Activated effector memory CD4-positive, alpha-beta T cell treated with anti-CD3 and anti-CD28 coated beads, Interleukin-2, amount 50 U/mL, for 16 hours (primary cell): Measurements from ENCODE around the gene SAMSN1.
"Not testable (repeated sequence)": the region's sequence is repeated elsewhere in the genome, so short reads cannot be mapped to it uniquely, and the experiment has no call there.

Experiments used
- DNase-seq: peaks from one replicate; pipeline ENCODE4 v3.0.0-alpha.2; 2020

SAMSN1 gene

GRCh38 chr21:14562959-14563358, 16.8 kb upstream of the SAMSN1 start:
- no peak for DNase-seq

GRCh38 chr21:14560555-14560954, 14.4 kb upstream of the SAMSN1 start:
- DNase-seq: no peak

- no peak for DNase-seq
These were observed 14.0 kb upstream of the SAMSN1 start for GRCh38 chr21:14560139-14560538.

GRCh38 chr21:14559102-14559501, 13.0 kb upstream of the SAMSN1 start:
- no peak for DNase-seq

- DNase-seq: no peak
These were observed 11.3 kb upstream of the SAMSN1 start for GRCh38 chr21:14557413-14557812.

GRCh38 chr21:14554948-14555347, 8.8 kb upstream of the SAMSN1 start:
- DNase-seq: no peak

- DNase-seq: no peak
These were observed 7.3 kb upstream of the SAMSN1 start for GRCh38 chr21:14553422-14553821.

GRCh38 chr21:14551741-14552140, 5.6 kb upstream of the SAMSN1 start:
- DNase-seq: no peak

GRCh38 chr21:14550135-14550534, 4.0 kb upstream of the SAMSN1 start:
- no peak for DNase-seq

GRCh38 chr21:14548779-14549178, 2.7 kb upstream of the SAMSN1 start:
- DNase-seq: no peak

- no peak for DNase-seq
These were observed 1.9 kb upstream of the SAMSN1 start for GRCh38 chr21:14547834-14548513.

- DNase-seq: not testable (repeated sequence)
These were observed 604 bp upstream of the SAMSN1 start for GRCh38 chr21:14546719-14547118.

- peak; percentile 66 for DNase-seq
These were observed 2.1 kb downstream of the SAMSN1 start for GRCh38 chr21:14543983-14544382.

- DNase-seq: no peak
These were observed 3.5 kb downstream of the SAMSN1 start for GRCh38 chr21:14542638-14543037.

GRCh38 chr21:14541841-14542490, 4.1 kb downstream of the SAMSN1 start:
- DNase-seq: peak; percentile 75

GRCh38 chr21:14538483-14538882, 7.6 kb downstream of the SAMSN1 start:
- no peak for DNase-seq

- no peak for DNase-seq
These were observed 9.2 kb downstream of the SAMSN1 start for GRCh38 chr21:14536929-14537328.

- no peak for DNase-seq
These were observed 10.4 kb downstream of the SAMSN1 start for GRCh38 chr21:14535702-14536101.

- DNase-seq: peak; percentile 66
These were observed 12.4 kb downstream of the SAMSN1 start for GRCh38 chr21:14533499-14534428.

- DNase-seq: peak; percentile 66
These were observed 14.3 kb downstream of the SAMSN1 start for GRCh38 chr21:14531757-14532316.

- no peak for DNase-seq
These were observed 15.5 kb downstream of the SAMSN1 start for GRCh38 chr21:14530592-14530991.

- no peak for DNase-seq
These were observed 17.3 kb downstream of the SAMSN1 start for GRCh38 chr21:14528815-14529214.
